Measurements from ENCODE around the gene APOA1.

The APOA1 gene

GRCh38 chr11:116792144-116792868, 45.1 kb downstream of the APOA1 start:
- Histone ChIP-seq H3K4me3 (no peak overlapping the region), H4K20me1 (no peaks in the 10 kb centered on the region), H3K4me1 (peaks cover 11% of the 10 kb centered on the region), H3K27ac (no peak overlapping the region), H3K36me3 (no peaks in the 10 kb centered on the region), H3K27me3 (no peaks in the 10 kb centered on the region), H3K9me3 (no peaks in the 10 kb centered on the region), H3K4me2 (no peak overlapping the region), H3K9ac (no peak overlapping the region)
- TF ChIP-seq Cebpa-rat (IDR thresholded peaks at IDR 0.05) = no peak

- H3K27me3 ChIP-seq = no peaks in the 10 kb centered on the region
Observed at GRCh38 chr11:116791813-116792143, 45.6 kb downstream of the APOA1 start, which contains the start of gene APOA5. TSS of gene APOA5 (minus strand) at chr11:116791879. CDS start at chr11:116791860, 19 bp downstream.

GRCh38 chr11:116791002-116791812, 46.2 kb downstream of the APOA1 start:
- peak overlapping the region; percentile 7; the same call in 1 of the 2 replicates for H3K4me2 ChIP-seq
- no peaks in the 10 kb centered on the region for H3K9me3 ChIP-seq
- peaks cover 7% of the 10 kb centered on the region for H3K36me3 ChIP-seq
- H3K9ac ChIP-seq = no peak overlapping the region
- no peak overlapping the region for H3K27ac ChIP-seq
- TF ChIP-seq Cebpa-rat (IDR thresholded peaks at IDR 0.05) = no peak
- H4K20me1 ChIP-seq = no peaks in the 10 kb centered on the region
- H3K4me1 ChIP-seq = peaks cover 22% of the 10 kb centered on the region
- H3K27me3 ChIP-seq = no peaks in the 10 kb centered on the region
- no peak overlapping the region for H3K4me3 ChIP-seq

More at GRCh38 chr11:116791813-116792143, 45.6 kb downstream of the APOA1 start, which contains the start of gene APOA5:
- Histone ChIP-seq H3K4me1 (peaks cover 16% of the 10 kb centered on the region), H3K4me3 (no peak within 1 kb of the TSS), H3K9me3 (no peaks in the 10 kb centered on the region), H4K20me1 (no peaks in the 10 kb centered on the region), H3K9ac (no peak within 1 kb of the TSS), H3K4me2 (peak within 1 kb of the TSS; percentile 7; the same call in 1 of the 2 replicates), H3K27ac (no peak within 1 kb of the TSS), H3K36me3 (peaks cover 1% of the 10 kb centered on the region)
- TF ChIP-seq Cebpa-rat (IDR thresholded peaks at IDR 0.05) = no peak

- TF ChIP-seq Cebpa-rat (IDR thresholded peaks at IDR 0.05) = no peak
- Histone ChIP-seq H3K36me3 (peaks cover 15% of the 10 kb centered on the region), H3K4me3 (no peak overlapping the region), H3K27me3 (no peaks in the 10 kb centered on the region), H3K9me3 (no peaks in the 10 kb centered on the region), H3K27ac (no peak overlapping the region), H3K4me1 (peaks cover 25% of the 10 kb centered on the region), H4K20me1 (no peaks in the 10 kb centered on the region), H3K4me2 (no peak overlapping the region), H3K9ac (no peak overlapping the region)
Observed at GRCh38 chr11:116790167-116791001, 47.0 kb downstream of the APOA1 start.

GRCh38 chr11:116788975-116789374, 48.4 kb downstream of the APOA1 start:
- H3K9me3 ChIP-seq = no peaks in the 10 kb centered on the region
- H3K27me3 ChIP-seq = no peaks in the 10 kb centered on the region
- peak overlapping the region; percentile 94 for H3K4me2 ChIP-seq
- no peak overlapping the region for H3K27ac ChIP-seq
- peaks cover 25% of the 10 kb centered on the region for H3K4me1 ChIP-seq
- H3K9ac ChIP-seq = no peak overlapping the region
- H4K20me1 ChIP-seq = no peaks in the 10 kb centered on the region
- no peak for TF ChIP-seq Cebpa-rat (IDR thresholded peaks at IDR 0.05)
- H3K36me3 ChIP-seq = peaks cover 29% of the 10 kb centered on the region
- H3K4me3 ChIP-seq = no peak overlapping the region

- H3K9ac ChIP-seq = peak overlapping the region; percentile 90
- H3K4me3 ChIP-seq = peak overlapping the region; percentile 96
- no peak for TF ChIP-seq Cebpa-rat (IDR thresholded peaks at IDR 0.05)
- no peaks in the 10 kb centered on the region for H3K27me3 ChIP-seq
- H4K20me1 ChIP-seq = no peaks in the 10 kb centered on the region
- peaks cover 25% of the 10 kb centered on the region for H3K4me1 ChIP-seq
- H3K4me2 ChIP-seq = peak overlapping the region; percentile 94
- no peaks in the 10 kb centered on the region for H3K9me3 ChIP-seq
- H3K36me3 ChIP-seq = peaks cover 34% of the 10 kb centered on the region
- H3K27ac ChIP-seq = peak overlapping the region; percentile 84
Observed at GRCh38 chr11:116788534-116788933, 48.9 kb downstream of the APOA1 start.

GRCh38 chr11:116787786-116788486, 49.5 kb downstream of the APOA1 start, which contains the start of gene ZPR1:
TSS of gene ZPR1 (minus strand) at chr11:116788023. CDS start at chr11:116787990, 33 bp downstream.
- no peak for TF ChIP-seq Cebpa-rat (IDR thresholded peaks at IDR 0.05)
- Histone ChIP-seq H3K27ac (peak within 1 kb of the TSS; percentile 84), H3K36me3 (peaks cover 40% of the 10 kb centered on the region), H3K9ac (peak within 1 kb of the TSS; percentile 90), H3K9me3 (no peaks in the 10 kb centered on the region), H3K4me1 (peaks cover 25% of the 10 kb centered on the region), H4K20me1 (no peaks in the 10 kb centered on the region; the same call in 1 of the 2 replicates), H3K4me3 (peak within 1 kb of the TSS; percentile 96), H3K4me2 (peak within 1 kb of the TSS; percentile 94), H3K27me3 (no peaks in the 10 kb centered on the region)

GRCh38 chr11:116787436-116787785, 50.0 kb downstream of the APOA1 start:
- peak overlapping the region; percentile 90 for H3K9ac ChIP-seq
- H4K20me1 ChIP-seq = no peaks in the 10 kb centered on the region; the same call in 1 of the 2 replicates
- no peaks in the 10 kb centered on the region for H3K9me3 ChIP-seq
- H3K4me2 ChIP-seq = peak overlapping the region; percentile 94
- H3K4me1 ChIP-seq = peaks cover 25% of the 10 kb centered on the region
- H3K4me3 ChIP-seq = peak overlapping the region; percentile 96
- H3K36me3 ChIP-seq = peaks cover 45% of the 10 kb centered on the region
- H3K27me3 ChIP-seq = no peaks in the 10 kb centered on the region
- no peak for TF ChIP-seq Cebpa-rat (IDR thresholded peaks at IDR 0.05)
- peak overlapping the region; percentile 84 for H3K27ac ChIP-seq

- no peak for TF ChIP-seq Cebpa-rat (IDR thresholded peaks at IDR 0.05)
- Histone ChIP-seq H3K9me3 (no peaks in the 10 kb centered on the region), H3K4me1 (peaks cover 25% of the 10 kb centered on the region), H3K27ac (peak overlapping the region; percentile 84), H3K4me2 (peak overlapping the region; percentile 94), H3K27me3 (no peaks in the 10 kb centered on the region), H3K4me3 (peak overlapping the region; percentile 96), H3K9ac (peak overlapping the region; percentile 90), H4K20me1 (no peaks in the 10 kb centered on the region; the same call in 1 of the 2 replicates), H3K36me3 (peaks cover 49% of the 10 kb centered on the region)
Observed at GRCh38 chr11:116786966-116787365, 50.5 kb downstream of the APOA1 start.

Data from BLaER1 (cell line).